ENCODE data around the gene MBD3L1. TPM values are rescaled to one million over a fixed set of nuclear protein-coding genes. Genes with fewer than 3 reads are reported as not detected.
A peak's percentile ranks its signal among the peaks of the same experiment; 100 is the strongest.

Gene MBD3L1
- total and polyA plus RNA-seq, 9 of the 15 experiments (the other 6 are each of a cell fraction or from before 2014, with no cell fraction given): not detected

- no peaks in the 10 kb centered on the region for H3K36me3 ChIP-seq (ENCODE audit: control insufficient read depth, insufficient read depth, low read length)
- no peaks in the 10 kb centered on the region for H3K79me2 ChIP-seq (ENCODE audit: control insufficient read depth, insufficient read depth, low read length)
- no peak for ATAC-seq
- no peak overlapping the region for H3K27ac ChIP-seq (ENCODE audit: extremely low read depth, low read depth, low read length)
- ChIA-PET CTCF (ENCODE audit: low intra/inter-chr PET ratio) (no interaction called here), POLR2A (interaction anchor here (1.1 kb wide), 1 partner anchor 27 kb away, joined by 3 read pairs; no protein-coding TSS in a partner anchor)
- no peaks in the 10 kb centered on the region for H4K20me1 ChIP-seq (replicated peaks; ENCODE audit: control insufficient read depth, insufficient read depth, low read length)
- H3K4me3 ChIP-seq: no peak overlapping the region
- no peak for DNase-seq (ENCODE audit: extremely low read depth in 1 of 4, low spot score in 3 of 4)
- H2AFZ ChIP-seq (ENCODE audit: low read depth, low read length): no peak overlapping the region
- no peak overlapping the region for H3K4me2 ChIP-seq (ENCODE audit: insufficient read depth, low read length)
- no peaks in the 10 kb centered on the region for H3K9me1 ChIP-seq (ENCODE audit: control insufficient read depth, insufficient read depth, low read length)
- no peaks in the 10 kb centered on the region for H3K4me1 ChIP-seq (replicated peaks in 1 of 2; ENCODE audit: control insufficient read depth in 2 of 2, insufficient read depth in 2 of 2, low read length in 2 of 2)
- in situ Hi-C loops (cut with MboI) (no loop called here), intact Hi-C loops (cut with micrococcal nuclease) (no loop called here)
- peak; percentile 62 for TF ChIP-seq RBM25 (IDR thresholded peaks at IDR 0.05; ENCODE audit: low read depth, low read length, severe bottlenecking)
- no peak for TF ChIP-seq PRMT5 (CRISPR knock-in tag; IDR thresholded peaks at IDR 0.05)
- no peak for TF ChIP-seq XRCC5 (IDR thresholded peaks at IDR 0.05; ENCODE audit: low read depth, low read length)
- no peak for TF ChIP-seq ZFP1 (CRISPR knock-in tag; IDR thresholded peaks at IDR 0.05)
- no peak for FAIRE-seq
- no TSS peak for BruUV-seq (replicated peaks)
- no peaks in the 10 kb centered on the region for H3K27me3 ChIP-seq (ENCODE audit: control insufficient read depth in 2 of 2, insufficient read depth in 2 of 2, low read length in 2 of 2)
- no peaks in the 10 kb centered on the region for H3K9me3 ChIP-seq (replicated peaks; ENCODE audit: control insufficient read depth, insufficient read depth, low read depth, low read length)
- no peak overlapping the region for H3K9ac ChIP-seq (ENCODE audit: insufficient read depth in 1 of 2, low read depth in 2 of 2, low read length in 2 of 2)
These were observed 34.2 kb downstream of the MBD3L1 start for GRCh38 chr19:8866344-8866743.

DNA sequence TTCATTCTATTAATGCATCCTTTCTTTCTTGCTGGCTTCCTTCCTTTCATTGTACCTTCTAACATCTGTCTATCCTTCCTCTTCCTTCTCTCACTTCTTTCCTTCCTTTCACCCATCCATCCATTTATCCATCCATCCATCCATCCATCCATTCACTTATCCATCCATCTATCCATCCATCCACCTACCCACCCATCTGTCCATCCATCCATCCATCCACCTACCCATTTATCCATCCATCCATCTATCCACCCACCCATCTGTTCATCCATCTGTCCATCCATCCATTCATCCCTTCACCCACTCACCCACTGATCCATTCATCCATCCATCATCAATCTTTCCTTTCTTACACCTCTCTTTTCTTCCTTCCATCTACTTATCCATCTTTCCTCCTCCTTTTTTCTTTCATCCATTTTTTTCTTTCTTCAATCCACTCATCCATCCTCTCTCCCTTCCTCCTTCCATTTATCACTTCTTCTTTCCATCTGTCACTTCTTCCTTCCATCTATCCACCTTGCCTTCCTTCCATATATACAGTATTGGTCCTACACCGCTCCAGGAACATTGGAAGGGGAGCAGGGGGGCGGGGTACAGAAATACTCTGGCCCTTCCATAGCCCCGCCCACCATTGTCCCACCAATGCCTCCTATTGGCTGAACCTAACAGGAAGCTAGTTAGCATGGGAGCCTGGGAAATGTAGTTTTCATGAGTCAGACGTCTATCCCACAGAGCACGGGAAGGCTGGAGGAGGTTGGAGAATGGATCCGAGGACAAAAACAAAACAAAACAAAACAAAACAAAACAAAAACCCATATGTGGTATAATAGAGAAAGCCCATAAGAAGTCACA lies 45.9 kb downstream of the MBD3L1 start:
- peak; percentile 61 to 75 (median 70) for DNase-seq (ENCODE audit: extremely low read depth in 1 of 4, low spot score in 3 of 4)
- Histone ChIP-seq H3K4me2 (ENCODE audit: insufficient read depth, low read length) (no peak overlapping the region), H2AFZ (ENCODE audit: low read depth, low read length) (no peak overlapping the region), H4K20me1 (replicated peaks; ENCODE audit: control insufficient read depth, insufficient read depth, low read length) (no peaks in the 10 kb centered on the region), H3K4me1 (replicated peaks in 1 of 2; ENCODE audit: control insufficient read depth in 2 of 2, insufficient read depth in 2 of 2, low read length in 2 of 2) (no peaks in the 10 kb centered on the region), H3K27ac (ENCODE audit: extremely low read depth, low read depth, low read length) (no peak overlapping the region), H3K36me3 (ENCODE audit: control insufficient read depth, insufficient read depth, low read length) (no peaks in the 10 kb centered on the region), H3K9me1 (ENCODE audit: control insufficient read depth, insufficient read depth, low read length) (no peaks in the 10 kb centered on the region), H3K27me3 (ENCODE audit: control insufficient read depth in 2 of 2, insufficient read depth in 2 of 2, low read length in 2 of 2) (no peaks in the 10 kb centered on the region), H3K4me3 (no peak overlapping the region), H3K9ac (ENCODE audit: insufficient read depth in 1 of 2, low read depth in 2 of 2, low read length in 2 of 2) (no peak overlapping the region), H3K79me2 (ENCODE audit: control insufficient read depth, insufficient read depth, low read length) (no peaks in the 10 kb centered on the region), H3K9me3 (replicated peaks; ENCODE audit: control insufficient read depth, insufficient read depth, low read depth, low read length) (no peaks in the 10 kb centered on the region)
- FAIRE-seq: peak; percentile 81
- ChIA-PET POLR2A (no interaction called here), CTCF (ENCODE audit: low intra/inter-chr PET ratio) (no interaction called here)
- intact Hi-C loops (cut with micrococcal nuclease) (no loop called here), in situ Hi-C loops (cut with MboI) (no loop called here)
- BruUV-seq (replicated peaks): no TSS peak
- ATAC-seq: peak; percentile 93
- WGBS (ENCODE audit: insufficient coverage, low coverage, missing lambda C conversion rate): 6% methylated on average over 6 of the region's 6 CpGs
- TF ChIP-seq NFYB (IDR thresholded peaks at IDR 0.05; ENCODE audit: extremely low read depth, insufficient read length) (peak; percentile 89), HCFC1 (IDR thresholded peaks at IDR 0.05; ENCODE audit: low read depth, low read length) (peak; percentile 84), ZFP1 (CRISPR knock-in tag; IDR thresholded peaks at IDR 0.05) (no peak)
